HepG2 (cell line): Measurements from ENCODE around the gene BATF3. TPM values are rescaled to one million over a fixed set of nuclear protein-coding genes. Genes with fewer than 3 reads are reported as not detected.

Experiments
- CBX5 ChIP-seq: sonication (generic); formaldehyde crosslinking; IDR thresholded peaks from 2 replicates; pipeline ENCODE4 v1.4.0; 2020; ENCODE audit warnings: missing genetic modification reagents, borderline replicate concordance
- GABPA ChIP-seq, 2 experiments: IDR thresholded peaks; 2 replicates each; pipeline ENCODE4 v1.6.1; 2011 to 2016; ENCODE audit warnings: low read depth in 2 of 2, low read length in 1 of 2, missing biosample characterization in 1 of 2, missing genetic modification characterization in 1 of 2
- GATAD1 ChIP-seq: IDR thresholded peaks from 2 replicates; pipeline ENCODE4 v1.6.1; 2016; ENCODE audit warnings: missing genetic modification reagents, missing compliant biosample characterization
- HMG20B ChIP-seq: conservative IDR thresholded peaks from 2 replicates; pipeline ENCODE4 v1.6.1; 2016; ENCODE audit warnings: missing genetic modification reagents, missing compliant biosample characterization
- KLF16 ChIP-seq, 2 experiments: sonication (generic) in 1 of 2; formaldehyde crosslinking in 1 of 2; IDR thresholded peaks; 2 replicates each; pipeline versions ENCODE4 v1.6.1 to v1.8.0; 2016 to 2023; ENCODE audit warnings: missing genetic modification reagents in 2 of 2, missing compliant biosample characterization in 1 of 2
- PRDM10 ChIP-seq: sonication (generic); formaldehyde crosslinking; IDR thresholded peaks from 2 replicates; pipeline ENCODE4 v1.4.0; 2020; ENCODE audit warnings: low read depth, missing genetic modification reagents
- SOX13 ChIP-seq, 3 experiments: fragments of 450-650 bp in 1 of 3; sonication (generic) in 1 of 3; formaldehyde crosslinking in 1 of 3; IDR thresholded peaks in 2 of 3; conservative IDR thresholded peaks in 1 of 3; 2 replicates each; pipeline versions ENCODE4 v1.5.0 to v1.6.1; 2016 to 2020; ENCODE audit warnings: antibody characterized with exemption in 1 of 3, mild to moderate bottlenecking in 1 of 3, missing compliant biosample characterization in 1 of 3, missing genetic modification reagents in 1 of 3, moderate library complexity in 1 of 3
- ZHX1 ChIP-seq: sonication (generic); formaldehyde crosslinking; IDR thresholded peaks from 2 replicates; pipeline ENCODE4 v1.8.1; 2022; ENCODE audit warnings: low read depth, mild to moderate bottlenecking, missing genetic modification reagents
- ZNF512B ChIP-seq: sonication (generic); formaldehyde crosslinking; IDR thresholded peaks from 2 replicates; pipeline ENCODE4 v1.5.1; 2020; ENCODE audit warnings: missing genetic modification reagents, mild to moderate bottlenecking, borderline replicate concordance
- ZNF549 ChIP-seq: sonication (generic); formaldehyde crosslinking; IDR thresholded peaks from 2 replicates; pipeline ENCODE4 v1.5.0; 2020; ENCODE audit warnings: missing genetic modification reagents
- ZNF710 ChIP-seq: sonication (generic); formaldehyde crosslinking; IDR thresholded peaks from 2 replicates; pipeline ENCODE4 v1.5.0; 2020; ENCODE audit warnings: mild to moderate bottlenecking, missing genetic modification reagents, borderline replicate concordance
- ZSCAN5A ChIP-seq: sonication (generic); formaldehyde crosslinking; IDR thresholded peaks from 2 replicates; pipeline ENCODE4 v1.8.0; 2022; ENCODE audit warnings: mild to moderate bottlenecking, missing genetic modification reagents, borderline replicate concordance
- polyA plus RNA-seq, 8 experiments: library from polyadenylated mRNA; depleted of rRNA in 3 of 8; stranded (reverse) in 7 of 8; unstranded in 1 of 8; fragments of >200 nt; fragmentation: Illumina TruSeq in 4 of 8; extraction: Trizol in 4 of 8; gene quantifications; 2 replicates each; pipeline versions ENCODE4 v1.2.1 to v1.2.3, GENCODE V29; 2011 to 2016; ENCODE audit warnings: low read depth in 4 of 8, missing spikeins in 1 of 8, mixed read lengths in 1 of 8; ENCODE audit not compliant: insufficient read depth in 1 of 8
- total RNA-seq, 5 experiments: library from RNA; depleted of rRNA; stranded (reverse); fragments of >200 nt; fragmentation: Illumina TruSeq; extraction: Trizol; gene quantifications; 2 replicates each; pipeline ENCODE4 v1.2.3, GENCODE V29; 2016; ENCODE audit warnings: low read depth in 1 of 5

Gene BATF3
- total and polyA plus RNA-seq, 2 of the 13 experiments (the other 11 are each of a cell fraction or from before 2014, with no cell fraction given), result 0.13 TPM; not detected in 1

GRCh38 chr1:212721388-212722247 lies 22.0 kb upstream of the BATF3 start (continued):
- TF ChIP-seq ZHX1, result no peak
- no peak for TF ChIP-seq GABPA (IDR thresholded peaks at IDR 0.05; ENCODE audit: low read depth, low read length)
- peak; percentile 81 for TF ChIP-seq GABPA (CRISPR knock-in tag; IDR thresholded peaks at IDR 0.05; ENCODE audit: low read depth)
- TF ChIP-seq KLF16 (CRISPR knock-in tag; IDR thresholded peaks at IDR 0.05), result peak in 1 of 2 experiments; percentile 58; a peak in 1 of 4 replicates
- TF ChIP-seq GATAD1 (CRISPR knock-in tag), result peak; percentile 34; the same call in 1 of the 2 replicates
- TF ChIP-seq ZNF710 (CRISPR knock-in tag), result peak; percentile 79
- TF ChIP-seq ZSCAN5A (CRISPR knock-in tag), result 0 out of 2 replicates have a peak, but pooled peaks have one; percentile 39
- TF ChIP-seq ZNF549, result no peak
- TF ChIP-seq HMG20B (CRISPR knock-in tag), result 0 out of 2 replicates have a peak, but pooled peaks have one; percentile 30
- no peak for TF ChIP-seq CBX5 (CRISPR knock-in tag)
- TF ChIP-seq SOX13 (IDR thresholded peaks at IDR 0.05), result no peak
- TF ChIP-seq SOX13 (CRISPR knock-in tag; conservative IDR thresholded peaks at IDR 0.05 in 1 of 2, IDR thresholded peaks at IDR 0.05 in 1 of 2), result peak in 1 of 2 experiments; percentile 70; a peak in 1 of 4 replicates
- no peak for TF ChIP-seq ZNF512B (CRISPR knock-in tag)
- TF ChIP-seq PRDM10, result peak; percentile 30
